ENCODE data around the gene DESI1. TPM values are rescaled to one million over a fixed set of nuclear protein-coding genes. Genes with fewer than 3 reads are reported as not detected.

The DESI1 gene
- total RNA-seq, 4 donors from 2014 or later: 22.3 to 39.4 (median 29.9) TPM

DNA sequence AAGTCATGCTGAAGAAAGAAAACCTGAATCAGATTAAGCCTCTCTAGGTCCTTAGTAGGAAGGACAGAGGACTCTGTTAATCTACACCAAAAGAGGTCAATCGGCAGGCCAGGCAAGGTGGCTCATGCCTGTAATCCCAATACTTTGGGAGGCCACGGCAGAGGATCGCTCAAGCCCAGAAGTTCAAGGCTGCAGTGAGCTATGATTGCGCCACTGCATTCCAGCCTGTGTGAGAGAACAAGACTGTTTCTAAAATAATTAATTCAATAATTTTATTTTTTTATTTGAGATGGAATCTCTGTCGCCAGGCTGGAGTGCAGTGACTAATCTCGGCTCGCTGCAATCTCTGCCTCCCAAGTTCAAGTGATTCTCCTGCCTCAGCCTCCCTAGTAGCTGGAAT is 4.7 kb upstream of the DESI1 start:
- Histone ChIP-seq H3K4me3 (no peak overlapping the region), H3K36me3 (peaks cover 0 to 78% (median 2%) of the 10 kb centered on the region in 3 donors), H3K27me3 (no peaks in the 10 kb centered on the region), H3K4me1 (peaks cover 2 to 10% (median 8%) of the 10 kb centered on the region in 4 donors), H3K9me3 (no peaks in the 10 kb centered on the region), H3K27ac (no peak overlapping the region)
- TF ChIP-seq, protein P1, sequence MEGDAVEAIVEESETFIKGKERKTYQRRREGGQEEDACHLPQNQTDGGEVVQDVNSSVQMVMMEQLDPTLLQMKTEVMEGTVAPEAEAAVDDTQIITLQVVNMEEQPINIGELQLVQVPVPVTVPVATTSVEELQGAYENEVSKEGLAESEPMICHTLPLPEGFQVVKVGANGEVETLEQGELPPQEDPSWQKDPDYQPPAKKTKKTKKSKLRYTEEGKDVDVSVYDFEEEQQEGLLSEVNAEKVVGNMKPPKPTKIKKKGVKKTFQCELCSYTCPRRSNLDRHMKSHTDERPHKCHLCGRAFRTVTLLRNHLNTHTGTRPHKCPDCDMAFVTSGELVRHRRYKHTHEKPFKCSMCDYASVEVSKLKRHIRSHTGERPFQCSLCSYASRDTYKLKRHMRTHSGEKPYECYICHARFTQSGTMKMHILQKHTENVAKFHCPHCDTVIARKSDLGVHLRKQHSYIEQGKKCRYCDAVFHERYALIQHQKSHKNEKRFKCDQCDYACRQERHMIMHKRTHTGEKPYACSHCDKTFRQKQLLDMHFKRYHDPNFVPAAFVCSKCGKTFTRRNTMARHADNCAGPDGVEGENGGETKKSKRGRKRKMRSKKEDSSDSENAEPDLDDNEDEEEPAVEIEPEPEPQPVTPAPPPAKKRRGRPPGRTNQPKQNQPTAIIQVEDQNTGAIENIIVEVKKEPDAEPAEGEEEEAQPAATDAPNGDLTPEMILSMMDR (IDR thresholded peaks at IDR 0.05): no peak
- no peak for TF ChIP-seq POLR2A (IDR thresholded peaks at IDR 0.05)
- DNase-seq: no peak

DNA sequence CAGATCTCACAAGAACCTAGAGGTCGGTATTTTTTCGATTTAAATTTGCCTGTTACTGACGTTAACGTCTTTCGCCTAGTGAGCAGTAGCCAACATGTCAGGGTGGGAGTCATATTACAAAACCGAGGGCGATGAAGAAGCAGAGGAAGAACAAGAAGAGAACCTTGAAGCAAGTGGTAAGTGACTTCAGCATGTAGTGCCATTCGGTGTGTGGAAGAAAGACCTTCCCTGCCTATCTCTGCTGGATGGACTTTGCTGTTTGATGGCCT is 1.0 kb upstream of the DESI1 start:
- TF ChIP-seq, protein P1 (IDR thresholded peaks at IDR 0.05): no peak
- TF ChIP-seq POLR2A (IDR thresholded peaks at IDR 0.05): no peak
- H3K36me3 ChIP-seq: peaks cover 0 to 41% (median 0%) of the 10 kb centered on the region in 3 donors
- no peaks in the 10 kb centered on the region for H3K9me3 ChIP-seq
- no peaks in the 10 kb centered on the region for H3K27me3 ChIP-seq
- no peak for DNase-seq
- H3K27ac ChIP-seq: peak overlapping the region; percentile 92 to 98 (median 96)
- H3K4me1 ChIP-seq: peaks cover 2 to 27% (median 11%) of the 10 kb centered on the region in 4 donors
- H3K4me3 ChIP-seq: peak overlapping the region; percentile 71 to 91 (median 88)

GRCh38 chr22:41621099-41621910 is 462 bp upstream of the DESI1 start, which contains the start of gene XRCC6:
TSS of gene XRCC6 (plus strand) at chr22:41621295. CDS start at chr22:41622005, 710 bp downstream.
- Histone ChIP-seq H3K4me1 (peaks cover 2 to 27% (median 11%) of the 10 kb centered on the region in 4 donors), H3K27me3 (no peaks in the 10 kb centered on the region), H3K36me3 (peaks cover 0 to 36% (median 0%) of the 10 kb centered on the region in 3 donors), H3K9me3 (no peaks in the 10 kb centered on the region), H3K4me3 (peak within 1 kb of the TSS; percentile 71 to 91 (median 88)), H3K27ac (peak within 1 kb of the TSS; percentile 92 to 98 (median 96))
- peak; percentile 100 for DNase-seq
- TF ChIP-seq POLR2A (IDR thresholded peaks at IDR 0.05): peak; percentile 26 to 73
- TF ChIP-seq, protein P1 (IDR thresholded peaks at IDR 0.05): peak in 1 of 6 experiments; percentile 11

DNA sequence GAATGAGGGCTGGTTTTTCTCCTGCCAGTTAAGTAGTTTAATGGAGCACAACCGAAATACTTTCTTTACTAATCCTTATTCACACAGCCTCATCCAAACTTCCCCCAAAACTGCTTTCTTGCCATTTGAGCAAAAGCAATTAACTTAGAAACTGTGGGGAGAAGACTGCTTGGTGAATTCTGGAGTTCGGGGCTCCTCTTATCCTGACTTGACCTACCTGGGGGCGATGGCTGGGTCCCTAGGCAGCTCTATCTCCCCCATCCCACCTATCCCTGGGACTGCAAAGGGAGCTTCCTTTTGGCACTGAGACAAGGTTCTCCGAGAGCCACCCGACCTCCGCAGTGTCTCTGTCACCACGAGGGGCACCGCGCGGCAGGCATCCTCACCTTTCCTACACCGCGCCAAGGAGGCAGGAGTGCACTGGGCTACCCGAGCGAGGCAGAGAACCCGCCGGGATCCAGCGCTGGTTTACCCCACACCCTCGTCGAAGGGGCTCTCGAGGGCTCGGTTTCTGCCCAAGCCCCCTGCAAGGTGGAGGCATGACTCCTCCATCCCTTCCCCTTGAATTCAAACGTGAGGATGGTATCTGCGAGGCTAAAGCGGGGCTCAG is 759 bp downstream of the DESI1 start:
- H3K9me3 ChIP-seq: no peaks in the 10 kb centered on the region
- H3K27ac ChIP-seq: peak overlapping the region; percentile 92 to 98 (median 96)
- H3K4me3 ChIP-seq: peak overlapping the region; percentile 71 to 91 (median 88)
- peak; percentile 49 to 75 (median 71) for DNase-seq
- peaks cover 0 to 24% (median 0%) of the 10 kb centered on the region in 3 donors for H3K36me3 ChIP-seq
- H3K27me3 ChIP-seq: no peaks in the 10 kb centered on the region
- peaks cover 2 to 27% (median 11%) of the 10 kb centered on the region in 4 donors for H3K4me1 ChIP-seq
- TF ChIP-seq, protein P1 (IDR thresholded peaks at IDR 0.05): no peak
- TF ChIP-seq POLR2A (IDR thresholded peaks at IDR 0.05): no peak

DNA sequence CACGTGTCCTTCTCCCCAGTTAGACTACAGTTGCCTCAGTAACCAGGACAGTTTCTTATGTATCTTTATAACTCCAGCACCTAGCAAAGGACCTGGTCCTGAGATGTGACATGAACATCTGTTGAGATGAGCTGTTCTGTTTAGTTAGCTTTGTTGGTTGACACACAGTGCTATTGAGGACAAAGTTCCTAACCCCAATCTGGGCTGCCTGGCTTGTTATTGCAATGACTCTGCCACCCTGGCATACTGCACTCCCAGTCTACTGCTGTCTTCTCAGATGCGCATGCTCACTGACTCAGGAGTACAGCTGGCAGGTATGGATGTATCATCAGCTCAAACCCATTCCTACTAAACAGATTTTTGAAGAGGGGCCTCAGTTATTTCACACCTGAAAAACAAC is 7.4 kb downstream of the DESI1 start:
- DNase-seq: no peak
- Histone ChIP-seq H3K36me3 (no peaks in the 10 kb centered on the region), H3K27me3 (no peaks in the 10 kb centered on the region), H3K4me1 (no peaks in the 10 kb centered on the region), H3K9me3 (no peaks in the 10 kb centered on the region), H3K4me3 (no peak overlapping the region), H3K27ac (no peak overlapping the region)
- no peak for TF ChIP-seq POLR2A (IDR thresholded peaks at IDR 0.05)
- TF ChIP-seq, protein P1 (IDR thresholded peaks at IDR 0.05): no peak
